B cell (primary cell): ENCODE data around the gene BCL11A.

Source experiments
- CTCF ChIP-seq: fragments of 200-600 bp; IDR thresholded peaks from one replicate; pipeline ENCODE4 v1.8.0; 2022; ENCODE audit warnings: antibody characterized with exemption, mild to moderate bottlenecking
- EZH2 ChIP-seq: IDR thresholded peaks from 2 replicates; pipeline ENCODE4 v1.6.1; 2012; ENCODE audit warnings: borderline replicate concordance, low read depth, mild to moderate bottlenecking, moderate library complexity, low read length; ENCODE audit not compliant: insufficient read depth, poor library complexity, severe bottlenecking

- TF ChIP-seq CTCF (no peak), EZH2 (no peak)
Observed at GRCh38 chr2:60459851-60460250, 93.6 kb downstream of the BCL11A start.
